ENCODE measurements around the gene YPEL5.
A peak's percentile ranks its signal among the peaks of the same experiment; 100 is the strongest.

The YPEL5 gene

GRCh38 chr2:30115981-30116285, 30.9 kb upstream of the YPEL5 start:
- no peak for DNase-seq (ENCODE audit: low read depth)
- H3K4me3 ChIP-seq (ENCODE audit: low read depth, low read length) = no peak overlapping the region
- TF ChIP-seq, protein P1, sequence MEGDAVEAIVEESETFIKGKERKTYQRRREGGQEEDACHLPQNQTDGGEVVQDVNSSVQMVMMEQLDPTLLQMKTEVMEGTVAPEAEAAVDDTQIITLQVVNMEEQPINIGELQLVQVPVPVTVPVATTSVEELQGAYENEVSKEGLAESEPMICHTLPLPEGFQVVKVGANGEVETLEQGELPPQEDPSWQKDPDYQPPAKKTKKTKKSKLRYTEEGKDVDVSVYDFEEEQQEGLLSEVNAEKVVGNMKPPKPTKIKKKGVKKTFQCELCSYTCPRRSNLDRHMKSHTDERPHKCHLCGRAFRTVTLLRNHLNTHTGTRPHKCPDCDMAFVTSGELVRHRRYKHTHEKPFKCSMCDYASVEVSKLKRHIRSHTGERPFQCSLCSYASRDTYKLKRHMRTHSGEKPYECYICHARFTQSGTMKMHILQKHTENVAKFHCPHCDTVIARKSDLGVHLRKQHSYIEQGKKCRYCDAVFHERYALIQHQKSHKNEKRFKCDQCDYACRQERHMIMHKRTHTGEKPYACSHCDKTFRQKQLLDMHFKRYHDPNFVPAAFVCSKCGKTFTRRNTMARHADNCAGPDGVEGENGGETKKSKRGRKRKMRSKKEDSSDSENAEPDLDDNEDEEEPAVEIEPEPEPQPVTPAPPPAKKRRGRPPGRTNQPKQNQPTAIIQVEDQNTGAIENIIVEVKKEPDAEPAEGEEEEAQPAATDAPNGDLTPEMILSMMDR (conservative IDR thresholded peaks at IDR 0.05; ENCODE audit: low read depth, low read length) = no peak

- DNase-seq (ENCODE audit: low read depth) = no peak
- TF ChIP-seq, protein P1 (conservative IDR thresholded peaks at IDR 0.05; ENCODE audit: low read depth, low read length) = no peak
- no peak overlapping the region for H3K4me3 ChIP-seq (ENCODE audit: low read depth, low read length)
These were observed 24.4 kb upstream of the YPEL5 start for GRCh38 chr2:30122362-30122761.

GRCh38 chr2:30127016-30127893, 19.6 kb upstream of the YPEL5 start:
- no peak overlapping the region for H3K4me3 ChIP-seq (ENCODE audit: low read depth, low read length)
- DNase-seq (ENCODE audit: low read depth) = peak; percentile 28
- TF ChIP-seq, protein P1 (conservative IDR thresholded peaks at IDR 0.05; ENCODE audit: low read depth, low read length) = no peak

- no peak overlapping the region for H3K4me3 ChIP-seq (ENCODE audit: low read depth, low read length)
- no peak for DNase-seq (ENCODE audit: low read depth)
- TF ChIP-seq, protein P1 (conservative IDR thresholded peaks at IDR 0.05; ENCODE audit: low read depth, low read length) = no peak
These were observed 12.2 kb upstream of the YPEL5 start for GRCh38 chr2:30134582-30134981.

- H3K4me3 ChIP-seq (ENCODE audit: low read depth, low read length) = no peak overlapping the region
- TF ChIP-seq, protein P1 (conservative IDR thresholded peaks at IDR 0.05; ENCODE audit: low read depth, low read length) = no peak
- DNase-seq (ENCODE audit: low read depth) = no peak
These were observed 11.3 kb upstream of the YPEL5 start for GRCh38 chr2:30135541-30135940.

DNA sequence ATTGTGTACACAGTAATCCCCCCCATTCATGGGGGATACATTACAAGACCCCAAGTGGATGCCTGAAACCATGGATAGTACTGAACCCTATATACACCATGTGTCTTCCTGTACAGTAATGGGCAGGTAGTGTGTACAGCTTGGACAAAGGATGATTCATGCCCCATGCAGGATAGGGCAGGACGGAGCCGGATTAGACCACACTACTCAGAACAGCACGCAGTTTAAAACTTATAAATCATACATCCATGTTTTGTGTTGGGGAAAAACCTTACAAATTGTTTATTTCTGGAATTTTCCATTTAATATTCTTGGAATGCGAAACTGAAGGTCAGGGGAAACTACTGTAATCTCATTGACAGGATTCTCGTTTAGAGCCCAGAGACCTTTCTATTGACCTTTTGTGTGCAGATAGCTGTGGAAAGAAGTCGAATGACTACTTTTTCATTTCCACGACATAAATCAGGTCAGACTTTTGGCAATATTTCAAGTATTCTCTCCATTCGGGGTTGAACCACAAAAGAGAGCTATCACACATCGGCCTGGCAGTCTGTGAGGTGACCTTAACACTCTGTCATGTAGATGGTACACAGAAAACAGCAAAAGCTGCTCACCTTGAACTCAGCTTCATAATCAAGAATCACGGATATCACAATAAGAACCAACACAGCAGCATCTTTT, 9.9 kb upstream of the YPEL5 start:
- DNase-seq (ENCODE audit: low read depth) = no peak
- TF ChIP-seq, protein P1 (conservative IDR thresholded peaks at IDR 0.05; ENCODE audit: low read depth, low read length) = no peak
- H3K4me3 ChIP-seq (ENCODE audit: low read depth, low read length) = no peak overlapping the region
